Non-pigmented ciliary epithelial cell (primary cell): ENCODE results near the gene MYOF.
A peak's percentile ranks its signal among the peaks of the same experiment; 100 is the strongest.
"Not testable (repeated sequence)": the region's sequence is repeated elsewhere in the genome, so short reads cannot be mapped to it uniquely, and the experiment has no call there.

ENCODE experiments used
- DNase-seq: peaks from one replicate; pipeline ENCODE4 v3.0.0-alpha.2; 2010; ENCODE audit warnings: low read depth

The MYOF gene

DNA sequence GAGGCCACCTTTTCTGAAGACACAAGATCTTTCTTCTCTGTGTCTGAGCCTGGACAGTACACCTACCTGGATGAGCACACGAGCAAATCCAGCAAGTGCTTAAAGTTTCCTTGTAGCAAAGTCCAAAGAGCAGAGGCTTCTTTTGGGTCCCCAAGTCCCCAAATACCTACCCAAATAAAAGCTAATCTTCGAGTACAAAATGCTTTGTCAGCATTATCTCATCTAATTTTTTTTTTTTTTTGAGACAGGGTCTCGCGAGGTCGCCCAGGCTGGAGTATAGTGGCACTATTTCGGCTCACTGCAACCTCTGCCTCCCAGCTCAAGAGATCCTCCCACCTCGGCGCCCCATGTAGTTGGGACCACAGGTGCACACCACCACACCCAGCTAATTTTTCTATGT lies 24.6 kb downstream of the MYOF start:
- no peak for DNase-seq

DNA sequence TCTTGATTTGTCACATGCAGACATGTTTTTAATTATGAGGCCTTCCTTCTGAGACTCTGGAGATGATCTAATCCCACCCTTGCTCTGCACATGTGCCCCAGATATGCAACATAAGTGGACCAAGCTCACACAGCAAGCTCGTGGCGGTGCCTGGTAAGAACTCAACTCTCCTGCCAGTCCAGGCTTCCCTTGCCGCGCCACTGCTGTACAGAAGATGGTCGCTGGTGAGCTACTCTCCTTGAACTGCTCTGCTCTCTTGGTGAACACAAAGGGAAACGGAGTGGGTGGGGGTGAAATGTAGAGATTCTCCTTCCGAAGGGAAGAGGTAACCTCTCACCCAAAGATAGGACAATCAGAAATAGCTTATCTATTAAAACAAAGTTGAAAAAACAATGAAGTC lies 25.7 kb downstream of the MYOF start:
- no peak for DNase-seq

DNA sequence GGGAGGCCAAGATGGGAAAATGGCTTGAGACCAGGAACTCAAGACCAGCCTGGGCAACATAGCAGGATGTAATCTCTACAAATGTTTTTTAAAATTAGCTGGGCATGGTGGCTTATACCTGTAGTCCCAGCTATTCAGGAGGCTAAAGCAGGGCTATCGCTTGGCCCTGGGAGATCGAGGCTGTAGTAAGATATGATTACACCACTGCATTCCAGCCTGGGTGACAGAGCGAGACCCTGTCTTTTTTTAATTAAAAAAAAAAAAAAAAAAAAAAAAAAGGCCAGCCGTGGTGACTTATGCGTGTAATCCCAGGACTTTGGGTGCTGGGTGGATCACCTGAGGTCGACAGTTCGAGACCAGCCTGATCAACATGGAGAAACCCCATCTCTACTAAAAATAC lies 27.4 kb downstream of the MYOF start:
- no peak for DNase-seq

DNA sequence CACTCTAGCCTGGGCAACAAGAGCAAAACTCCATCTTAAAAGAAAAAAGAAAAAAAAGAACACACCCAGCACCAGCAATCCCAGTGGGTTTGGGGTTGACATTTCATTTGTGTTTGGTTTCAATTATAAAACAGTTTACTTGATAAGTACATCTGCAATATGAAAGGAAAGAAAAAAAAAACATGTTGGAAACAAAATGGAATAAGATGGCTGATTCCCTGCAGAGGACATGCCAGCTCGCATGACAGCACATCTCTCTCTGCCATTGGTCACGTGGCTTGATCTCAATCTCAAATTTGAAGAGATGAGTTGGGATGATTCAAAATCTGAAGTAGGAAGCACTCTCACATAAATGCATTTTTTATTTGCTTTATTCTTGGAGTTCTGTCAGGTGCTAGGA lies 28.0 kb downstream of the MYOF start:
- DNase-seq: no peak

DNA sequence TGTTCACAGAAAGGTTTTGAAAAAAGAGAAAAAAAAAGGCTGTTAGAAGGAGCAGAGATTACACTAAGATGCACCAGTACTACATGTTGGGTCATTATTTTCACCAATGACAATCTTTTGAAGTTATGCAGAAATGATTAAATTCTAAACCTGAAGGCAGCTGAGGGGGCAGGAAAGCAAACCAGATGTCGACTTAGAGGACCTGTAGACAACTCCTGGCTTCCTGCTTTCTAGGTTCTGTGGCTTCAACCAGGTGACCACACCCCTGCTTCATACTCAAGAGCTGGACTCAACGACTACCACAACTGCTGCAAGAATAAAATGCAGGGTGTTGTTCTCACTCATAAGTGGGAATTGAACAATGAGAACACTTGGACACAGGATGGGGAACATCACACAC lies 30.0 kb downstream of the MYOF start:
- DNase-seq: no peak

DNA sequence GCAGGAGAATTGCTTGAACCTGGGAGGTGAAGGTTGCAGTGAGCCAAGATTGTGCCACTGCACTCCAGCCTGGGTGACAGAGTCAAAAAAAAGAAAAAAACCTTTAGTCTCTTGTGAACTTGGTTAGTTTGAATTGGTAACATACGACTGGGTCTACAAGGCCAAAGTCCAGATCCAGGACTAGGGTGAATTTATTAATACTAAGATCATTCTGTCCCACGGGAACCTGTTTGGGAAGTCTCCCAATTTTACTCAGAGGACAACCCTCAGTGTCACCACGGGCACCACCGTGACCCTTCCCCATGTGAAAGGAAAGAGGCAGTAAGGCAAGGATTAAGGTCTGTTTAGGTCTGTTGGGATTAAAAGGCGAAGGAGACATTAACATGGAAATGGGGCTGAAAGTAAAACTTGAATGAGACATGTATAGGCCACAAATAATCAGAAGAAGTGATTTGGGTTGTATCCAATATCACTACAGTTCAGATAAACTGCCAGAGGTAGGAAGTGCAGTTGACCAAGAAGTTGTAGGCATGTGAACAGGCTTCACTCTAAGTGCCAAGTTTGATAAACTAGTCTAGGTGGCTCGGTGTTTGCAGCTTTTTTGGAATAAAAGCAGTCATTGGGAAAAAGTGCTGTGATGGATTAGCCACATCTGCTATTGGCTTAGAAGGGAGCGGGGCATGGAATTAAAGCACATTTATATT lies 30.7 kb downstream of the MYOF start:
- no peak for DNase-seq

DNA sequence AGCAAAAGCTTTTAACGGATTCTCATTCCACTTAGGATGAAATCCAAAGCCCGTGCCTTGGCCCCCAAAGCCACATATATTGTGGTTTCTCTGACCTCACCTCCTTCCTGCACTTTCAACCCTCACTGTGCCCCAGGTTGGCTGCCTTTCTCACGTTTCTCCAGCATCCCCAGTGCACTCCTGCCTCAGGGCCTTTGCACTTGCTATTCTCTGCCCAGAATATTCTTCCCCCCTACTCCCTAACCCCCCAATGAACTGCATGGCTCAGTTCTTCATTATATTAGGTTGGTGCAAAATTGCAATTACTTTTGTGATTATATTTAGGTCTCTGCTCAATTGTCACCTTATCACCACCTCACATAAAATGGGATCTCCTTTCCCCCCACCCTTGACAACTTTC lies 34.2 kb downstream of the MYOF start:
- no peak for DNase-seq

DNA sequence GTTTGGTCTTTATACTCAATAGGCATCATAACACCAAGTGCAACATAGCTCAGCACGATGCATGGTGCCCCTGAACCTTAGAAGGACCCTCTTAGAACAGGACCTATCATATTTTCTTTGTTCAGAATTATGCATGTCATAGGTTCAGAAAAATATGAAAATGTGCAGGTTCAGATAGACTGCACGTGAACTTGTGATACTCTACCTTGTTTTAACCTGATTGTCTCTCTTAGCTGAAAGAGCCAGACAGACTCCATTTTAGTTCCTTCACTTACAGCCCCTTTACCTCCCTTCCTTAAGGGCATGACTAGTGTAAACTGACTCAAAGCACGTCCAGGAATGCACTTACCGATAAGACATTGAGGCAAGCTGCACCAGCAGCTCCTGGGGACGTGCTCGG lies 35.1 kb downstream of the MYOF start:
- no peak for DNase-seq

DNA sequence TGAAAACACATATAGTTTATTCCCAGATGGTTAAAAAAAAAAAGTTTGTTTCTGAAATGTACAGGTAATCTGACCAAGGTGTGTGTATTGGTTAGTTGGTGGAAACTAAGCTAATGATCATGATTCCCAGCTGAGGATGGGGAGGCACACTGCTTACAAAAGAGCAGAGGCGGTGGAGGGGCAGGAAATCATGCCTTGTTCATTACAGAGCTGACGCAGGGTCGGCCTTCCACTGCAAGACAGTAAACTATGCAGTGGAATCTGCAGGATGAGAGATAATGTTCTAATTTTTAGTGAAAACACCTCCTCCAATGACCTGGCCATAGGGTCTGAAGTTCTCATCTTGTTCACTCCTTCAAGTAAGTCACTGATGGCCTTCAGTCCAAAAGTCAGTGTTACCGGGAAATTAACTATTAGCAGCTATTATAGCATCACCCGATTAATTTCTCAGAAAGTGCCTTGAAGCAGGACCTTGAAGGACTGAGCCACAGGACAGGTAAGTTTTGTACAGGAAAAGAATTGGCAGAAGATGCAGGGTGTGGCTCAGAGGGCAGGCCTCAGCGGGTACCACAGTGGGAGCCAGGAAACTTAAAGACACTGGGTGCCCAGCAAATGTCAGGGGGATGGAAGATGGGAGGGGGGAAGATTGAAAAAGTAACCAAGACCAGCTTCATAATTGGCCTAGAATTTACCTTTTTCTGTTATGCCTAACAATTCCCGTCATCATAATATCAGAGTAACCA lies 36.0 kb downstream of the MYOF start:
- no peak for DNase-seq

DNA sequence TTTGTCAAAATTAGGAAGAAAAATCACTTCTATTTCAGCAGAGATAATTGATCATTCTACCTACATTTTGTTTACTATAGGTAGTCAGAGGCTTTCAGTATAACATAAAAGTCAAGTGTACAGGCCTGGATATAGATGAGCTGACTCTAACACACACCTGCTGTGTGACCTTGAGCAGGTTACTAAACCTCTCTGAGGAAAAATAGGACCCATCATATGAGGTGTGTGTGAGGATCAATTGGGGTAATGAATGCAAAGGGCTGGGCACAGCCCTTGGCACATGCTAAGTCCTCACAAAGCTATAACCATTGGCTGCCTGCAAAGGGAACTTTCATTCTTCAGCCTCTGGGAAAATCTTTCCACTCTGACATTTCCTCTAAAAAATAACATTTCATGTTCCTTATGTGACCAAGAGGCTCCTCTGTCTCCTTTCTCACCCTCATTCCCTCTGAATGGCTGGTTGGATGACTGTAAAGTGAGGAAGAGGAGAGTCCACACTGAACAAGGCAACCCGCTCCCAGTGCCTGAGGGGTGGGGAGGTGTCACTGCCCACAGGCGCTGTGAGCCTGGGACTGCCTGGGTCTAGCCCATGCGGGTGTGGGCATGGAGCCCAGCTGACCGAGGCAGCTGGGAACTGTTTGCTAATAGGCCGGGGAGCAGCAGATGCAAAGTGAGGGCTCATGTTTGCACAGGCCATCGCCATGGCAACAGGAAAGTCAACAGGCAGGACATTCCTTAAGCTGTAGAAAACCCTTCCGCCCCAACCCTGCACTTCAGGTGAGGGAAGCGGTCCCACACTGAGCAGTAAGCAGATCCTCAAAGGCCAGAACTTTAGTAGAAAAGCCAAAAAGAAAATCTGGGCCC lies 36.8 kb downstream of the MYOF start:
- peak; percentile 97 for DNase-seq

DNA sequence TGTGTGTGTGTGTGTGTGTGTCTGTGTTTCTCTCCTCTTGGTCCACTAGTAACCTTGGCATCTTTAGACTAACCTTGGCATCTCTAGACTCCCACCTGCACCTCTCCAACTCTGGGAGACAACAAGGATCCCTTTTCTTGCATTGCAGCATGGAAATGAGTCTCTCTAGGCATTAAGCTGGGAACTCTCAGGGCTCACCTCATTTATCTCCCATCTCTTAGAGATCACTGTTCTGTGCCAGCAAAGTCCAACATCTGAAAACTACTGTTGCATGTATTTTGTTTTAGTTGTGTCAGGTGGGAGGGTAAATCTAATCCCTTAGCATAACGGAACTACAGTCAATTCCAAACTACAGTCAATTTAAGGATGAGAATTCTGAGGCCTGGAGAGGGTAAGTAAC lies 38.7 kb downstream of the MYOF start:
- no peak for DNase-seq

DNA sequence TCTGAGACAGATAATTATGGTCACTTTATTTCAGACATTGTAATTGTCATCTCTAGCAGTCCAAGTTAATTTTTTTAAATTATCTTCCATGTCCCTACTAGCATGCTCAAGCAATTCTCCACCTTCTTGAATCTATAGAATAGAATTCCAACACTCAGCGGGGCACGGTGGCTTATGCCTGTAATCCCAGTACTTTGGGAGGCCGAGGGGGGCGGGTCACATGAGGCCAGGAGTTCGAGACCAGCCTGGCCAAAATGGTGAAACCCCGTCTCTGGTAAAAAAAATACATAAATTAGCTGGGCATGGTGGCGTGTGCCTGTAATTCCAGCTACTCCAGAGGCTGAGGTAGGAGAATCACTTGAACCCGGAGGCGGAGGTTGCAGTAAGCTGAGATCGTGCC lies 39.4 kb downstream of the MYOF start:
- not testable (repeated sequence) for DNase-seq

DNA sequence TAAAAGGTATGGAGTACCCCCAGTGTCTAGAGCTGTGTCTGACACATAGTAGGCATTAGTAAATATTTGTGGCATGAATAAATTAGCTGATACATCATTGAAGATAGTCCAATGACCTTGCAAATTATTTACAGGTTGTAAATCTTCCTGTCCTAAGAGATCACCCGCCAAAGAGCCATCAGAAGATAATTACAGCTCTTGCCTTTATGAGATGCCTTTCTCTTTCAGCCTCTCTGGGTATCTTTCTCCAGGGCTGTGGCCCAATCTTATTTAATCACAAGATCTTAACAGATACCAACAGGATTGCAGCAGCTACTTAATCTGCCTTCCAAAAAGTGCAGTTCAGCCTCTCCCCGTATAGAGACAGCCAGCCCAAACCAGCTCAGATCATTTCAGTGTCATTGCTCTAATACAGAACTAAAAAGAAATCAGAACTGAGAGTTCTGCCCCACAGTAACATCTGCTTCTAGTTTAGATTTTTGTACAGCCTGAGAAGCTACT lies 41.5 kb downstream of the MYOF start:
- DNase-seq: no peak

DNA sequence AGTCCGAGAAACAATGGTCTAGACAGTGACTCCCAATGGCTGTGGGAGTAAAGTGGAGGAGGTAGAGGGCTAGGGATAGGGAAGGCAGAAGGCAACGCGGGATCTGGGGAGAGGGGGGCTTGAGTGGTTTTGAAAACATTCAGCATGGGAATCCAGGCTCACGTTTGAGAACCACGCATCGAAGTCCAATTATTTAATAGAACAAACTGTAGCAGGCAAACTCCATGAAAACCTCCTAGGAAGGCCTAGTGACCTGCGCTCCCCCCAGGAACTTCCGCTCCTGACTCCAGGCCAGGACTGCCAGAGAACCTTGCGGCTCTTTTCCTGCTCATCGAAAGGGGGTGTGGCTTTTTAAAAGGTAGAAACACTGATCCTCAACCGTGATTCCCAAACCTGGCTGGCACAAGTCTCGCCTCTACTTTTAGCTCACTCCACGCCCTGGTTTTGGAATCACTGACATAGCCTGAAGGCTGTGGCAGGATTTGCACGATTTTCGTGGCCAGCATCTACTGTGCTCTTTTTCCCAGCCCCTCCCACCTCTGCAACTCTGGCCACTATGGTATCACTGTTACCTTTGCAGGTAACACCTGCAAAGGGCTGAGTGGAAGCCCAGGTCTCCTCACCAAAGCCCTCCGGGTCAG lies 43.4 kb downstream of the MYOF start:
- no peak for DNase-seq

DNA sequence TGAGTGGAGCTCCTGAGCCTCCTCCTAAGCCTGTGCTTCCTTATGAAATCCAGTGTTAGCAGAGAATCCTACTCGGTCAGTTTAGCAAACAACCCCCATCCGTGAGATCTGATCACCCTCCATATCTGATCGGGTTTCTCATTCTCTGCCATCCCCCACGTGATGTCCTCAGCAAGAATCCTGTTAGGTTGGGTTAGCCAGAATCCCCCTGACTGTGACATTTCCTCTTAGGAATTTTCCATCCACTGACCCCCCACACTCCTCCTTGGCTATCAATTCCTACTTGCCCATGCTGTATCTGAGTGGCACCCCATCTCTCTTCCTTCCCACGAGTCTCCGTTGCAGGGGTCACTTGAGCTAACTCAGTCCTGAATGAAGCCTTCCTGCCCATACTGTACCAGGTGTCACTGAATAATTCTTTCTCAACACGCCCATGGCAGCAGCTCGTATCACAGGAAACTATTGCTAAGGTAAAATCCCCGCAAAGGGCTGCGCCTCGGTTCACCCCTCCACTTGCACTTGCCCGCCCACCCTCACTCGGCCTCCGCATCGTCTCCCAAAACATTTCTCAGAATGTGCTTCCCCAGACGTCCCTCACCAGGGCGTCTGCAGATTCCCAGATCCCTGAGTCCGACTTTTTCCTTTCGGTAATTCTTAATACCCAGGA lies 44.1 kb downstream of the MYOF start:
- peak; percentile 35 for DNase-seq

DNA sequence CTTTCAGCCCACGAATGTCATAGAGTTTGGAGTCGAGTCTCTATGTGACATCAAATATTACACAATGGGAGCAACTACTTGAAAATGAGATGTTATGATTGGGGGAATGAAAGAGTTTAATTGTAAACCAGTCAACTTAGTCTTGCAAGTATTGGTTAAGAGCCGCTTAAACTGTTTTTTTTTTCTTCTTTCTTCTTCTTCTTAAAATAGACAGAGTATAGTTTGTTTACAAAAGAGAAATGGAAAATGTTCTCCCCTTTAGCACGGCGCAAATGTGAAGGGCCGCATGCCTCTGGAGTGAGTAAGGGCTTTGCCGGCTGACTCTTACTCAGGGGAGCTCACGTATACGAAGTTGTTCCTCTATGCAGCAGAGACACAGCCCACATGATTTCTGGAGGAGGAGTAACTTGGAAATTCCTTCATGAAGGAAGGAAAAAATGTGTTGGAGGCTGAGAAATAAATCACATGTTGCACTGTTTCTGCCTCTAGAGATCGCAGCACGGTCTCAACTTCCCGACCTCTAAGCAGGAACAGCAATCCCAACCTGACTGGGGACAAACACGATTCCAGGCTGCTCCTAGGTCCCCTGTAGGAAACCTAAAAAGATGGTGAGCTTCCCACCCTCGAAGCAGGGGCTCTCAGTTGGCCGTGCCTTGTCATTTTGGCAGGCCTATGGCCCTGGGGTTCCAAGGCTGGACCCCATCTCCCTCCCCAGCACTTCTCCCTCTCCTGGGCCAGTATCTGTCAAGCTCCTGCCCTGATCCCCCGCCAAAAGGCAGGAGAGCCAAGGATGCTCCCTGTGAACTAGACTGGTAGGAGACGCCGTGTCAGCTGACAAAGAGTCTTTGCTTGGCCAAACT lies 44.8 kb downstream of the MYOF start:
- DNase-seq: peak; percentile 98

DNA sequence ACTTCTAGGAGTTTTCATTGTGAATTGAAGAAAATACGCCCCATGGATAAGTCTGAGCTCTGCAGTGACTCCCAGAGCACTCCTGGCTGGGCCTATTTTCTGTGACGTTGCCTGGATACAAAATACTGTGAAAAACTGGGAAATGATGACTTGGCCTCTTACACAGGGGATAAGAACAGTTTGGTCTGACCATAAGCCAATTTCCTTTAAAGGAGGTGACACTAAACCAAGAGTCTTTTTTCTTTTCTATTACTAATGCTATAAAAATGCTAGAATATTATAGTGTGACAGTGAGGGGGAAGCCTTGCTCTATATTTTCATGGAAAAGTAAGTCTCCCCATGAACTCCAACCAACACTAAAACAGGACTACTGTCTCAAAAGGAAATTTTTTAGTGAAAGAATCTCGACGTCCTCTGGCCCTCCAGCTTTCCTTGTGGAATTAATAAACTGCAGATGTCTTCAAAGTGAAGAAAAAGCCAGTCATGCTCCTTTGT lies 45.5 kb downstream of the MYOF start:
- DNase-seq: peak; percentile 95

DNA sequence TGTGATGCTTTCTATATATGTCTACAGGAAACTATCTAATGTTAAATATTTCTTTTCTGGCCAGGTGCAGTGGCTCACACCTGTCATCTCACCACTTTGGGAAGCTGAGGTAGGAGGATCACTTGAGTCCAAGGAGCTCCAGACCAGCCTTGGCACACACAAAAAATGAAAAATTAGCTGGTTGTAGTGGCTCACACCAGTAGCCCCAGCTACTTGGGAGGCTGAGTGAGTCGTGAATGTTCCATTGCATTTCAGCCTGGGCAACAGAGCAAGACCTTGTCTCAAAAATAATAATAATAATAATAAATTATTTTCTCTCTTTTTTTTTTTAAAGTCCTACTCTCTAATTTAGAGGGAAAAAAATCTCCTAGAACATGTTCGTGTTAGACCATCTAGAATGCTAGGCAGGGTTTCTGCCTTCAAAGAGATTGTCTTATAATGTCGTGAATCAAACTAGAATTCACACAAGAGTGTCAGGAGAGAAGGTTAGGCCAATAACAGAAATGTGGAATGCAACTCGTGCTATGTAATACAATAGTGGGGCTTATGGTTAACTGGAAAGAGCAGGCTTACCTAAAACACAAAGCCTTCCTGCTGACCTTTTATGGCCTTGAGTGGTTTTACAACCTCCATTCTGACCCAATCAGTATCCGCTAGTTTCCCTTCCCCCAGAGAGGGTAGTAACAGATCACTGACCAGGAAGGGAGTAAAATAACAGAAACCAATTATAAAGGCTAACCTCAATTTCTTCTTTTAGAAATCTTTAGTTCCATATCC lies 46.3 kb downstream of the MYOF start:
- peak; percentile 50 for DNase-seq

DNA sequence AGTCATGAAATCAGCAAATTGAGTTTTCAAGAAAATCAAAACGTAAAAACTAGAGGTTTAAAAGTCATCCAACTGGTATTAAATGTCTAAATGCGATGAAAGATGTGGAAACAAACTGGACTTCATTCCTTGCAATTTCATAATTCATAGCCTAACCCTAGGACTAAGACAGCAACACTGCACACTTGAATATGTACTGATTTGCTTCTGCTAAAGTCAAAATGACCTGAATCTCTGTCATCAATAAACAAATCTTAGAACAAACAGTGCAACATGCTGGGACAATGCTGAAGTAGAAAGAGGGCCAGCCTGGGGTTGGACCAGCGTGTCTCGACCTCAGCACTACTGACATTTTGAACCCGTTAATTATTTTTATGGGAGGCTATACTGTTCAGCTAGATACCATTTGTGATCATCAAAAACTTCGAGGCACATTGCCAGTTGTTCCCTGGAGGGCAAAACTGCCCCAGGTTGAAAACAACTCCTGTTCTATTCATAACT lies 47.1 kb downstream of the MYOF start:
- no peak for DNase-seq

DNA sequence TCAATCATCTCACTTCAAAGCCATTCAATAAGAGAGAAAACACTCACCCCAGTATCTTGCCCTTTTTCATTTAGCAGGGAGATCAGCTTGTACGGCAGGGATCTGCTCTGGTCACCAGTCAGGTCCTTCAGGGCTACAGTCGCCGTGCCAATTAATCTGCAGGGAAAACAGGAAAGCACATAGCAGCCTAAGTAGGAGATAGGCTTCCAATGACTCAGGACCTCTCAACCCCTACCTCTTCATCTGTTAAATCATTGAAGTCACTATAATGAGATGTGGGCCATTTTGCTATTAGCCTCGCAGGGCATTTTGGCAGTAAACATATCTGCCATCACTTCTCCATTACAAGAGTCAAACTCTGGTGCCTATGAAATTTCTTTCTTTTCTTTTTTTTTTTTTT lies 50.8 kb downstream of the MYOF start:
- no peak for DNase-seq
